ENCODE data around the gene SNAPIN.
A peak's percentile ranks its signal among the peaks of the same experiment; 100 is the strongest.

The SNAPIN gene

GRCh38 chr1:153648000-153648643, 10.4 kb upstream of the SNAPIN start:
- no peak for TF ChIP-seq CTCF (IDR thresholded peaks at IDR 0.05)
- Histone ChIP-seq H3K79me2 (no peaks in the 10 kb centered on the region), H3K4me2 (ENCODE audit: low read length) (no peak overlapping the region), H3K9me3 (ENCODE audit: control insufficient read depth, low read length) (no peaks in the 10 kb centered on the region), H3K4me1 (peaks cover 5% of the 10 kb centered on the region), H2AFZ (no peak overlapping the region), H3K9ac (no peak overlapping the region), H3K27me3 (ENCODE audit: control insufficient read depth, insufficient read depth, low read length) (no peaks in the 10 kb centered on the region), H3K27ac (peak overlapping the region; percentile 56), H3K4me3 (ENCODE audit: low read depth, low read length) (no peak overlapping the region), H3K36me3 (ENCODE audit: control insufficient read depth, insufficient read depth, low read length) (no peaks in the 10 kb centered on the region)

- Histone ChIP-seq H3K36me3 (ENCODE audit: control insufficient read depth, insufficient read depth, low read length) (no peaks in the 10 kb centered on the region), H3K27ac (peak overlapping the region; percentile 21), H3K9me3 (ENCODE audit: control insufficient read depth, low read length) (no peaks in the 10 kb centered on the region), H3K4me2 (ENCODE audit: low read length) (no peak overlapping the region), H3K4me1 (peaks cover 5% of the 10 kb centered on the region), H3K9ac (no peak overlapping the region), H3K4me3 (ENCODE audit: low read depth, low read length) (no peak overlapping the region), H3K79me2 (no peaks in the 10 kb centered on the region), H3K27me3 (ENCODE audit: control insufficient read depth, insufficient read depth, low read length) (no peaks in the 10 kb centered on the region), H2AFZ (peak overlapping the region; percentile 46)
- TF ChIP-seq CTCF (IDR thresholded peaks at IDR 0.05) = no peak
These were observed 9.2 kb upstream of the SNAPIN start for GRCh38 chr1:153649137-153649862.

- H3K9me3 ChIP-seq (ENCODE audit: control insufficient read depth, low read length) = no peaks in the 10 kb centered on the region
- H3K36me3 ChIP-seq (ENCODE audit: control insufficient read depth, insufficient read depth, low read length) = no peaks in the 10 kb centered on the region
- H3K4me1 ChIP-seq = peaks cover 5% of the 10 kb centered on the region
- no peak overlapping the region for H3K4me2 ChIP-seq (ENCODE audit: low read length)
- no peaks in the 10 kb centered on the region for H3K79me2 ChIP-seq
- H3K4me3 ChIP-seq (ENCODE audit: low read depth, low read length) = no peak overlapping the region
- peak overlapping the region; percentile 46 for H2AFZ ChIP-seq
- no peak overlapping the region for H3K9ac ChIP-seq
- H3K27me3 ChIP-seq (ENCODE audit: control insufficient read depth, insufficient read depth, low read length) = no peaks in the 10 kb centered on the region
- peak overlapping the region; percentile 21 for H3K27ac ChIP-seq
- no peak for TF ChIP-seq CTCF (IDR thresholded peaks at IDR 0.05)
These were observed 8.7 kb upstream of the SNAPIN start for GRCh38 chr1:153649863-153650235.

GRCh38 chr1:153651771-153652170, 6.7 kb upstream of the SNAPIN start:
- no peak overlapping the region for H2AFZ ChIP-seq
- no peak for TF ChIP-seq CTCF (IDR thresholded peaks at IDR 0.05)
- peaks cover 5% of the 10 kb centered on the region for H3K4me1 ChIP-seq

More at GRCh38 chr1:153651771-153652170, 6.7 kb upstream of the SNAPIN start:
- Histone ChIP-seq H3K27ac (no peak overlapping the region), H3K9me3 (ENCODE audit: control insufficient read depth, low read length) (no peaks in the 10 kb centered on the region), H3K27me3 (ENCODE audit: control insufficient read depth, insufficient read depth, low read length) (no peaks in the 10 kb centered on the region), H3K4me3 (ENCODE audit: low read depth, low read length) (no peak overlapping the region), H3K9ac (no peak overlapping the region), H3K36me3 (ENCODE audit: control insufficient read depth, insufficient read depth, low read length) (no peaks in the 10 kb centered on the region), H3K4me2 (ENCODE audit: low read length) (no peak overlapping the region), H3K79me2 (no peaks in the 10 kb centered on the region)
